Retinal pigment epithelial cell (primary cell): ENCODE results near the gene PRKAR1A.

ENCODE experiments used
- DNase-seq: peaks from one replicate; pipeline ENCODE4 v3.0.0-alpha.2; 2010; ENCODE audit warnings: low read depth
- H3K4me3 ChIP-seq: 2 replicates; pipeline ENCODE4 v1.5.1; 2011; ENCODE audit warnings: mild to moderate bottlenecking, low read length, control low read depth, moderate library complexity
- CTCF ChIP-seq: conservative IDR thresholded peaks from 2 replicates; pipeline ENCODE4 v1.5.1; 2011; ENCODE audit warnings: low read depth, low read length, control low read depth, inconsistent platforms

The PRKAR1A gene

GRCh38 chr17:68589086-68589485 is 76.9 kb downstream of the PRKAR1A start:
- no peak for TF ChIP-seq CTCF
- no peak overlapping the region for H3K4me3 ChIP-seq
- no peak for DNase-seq

DNA sequence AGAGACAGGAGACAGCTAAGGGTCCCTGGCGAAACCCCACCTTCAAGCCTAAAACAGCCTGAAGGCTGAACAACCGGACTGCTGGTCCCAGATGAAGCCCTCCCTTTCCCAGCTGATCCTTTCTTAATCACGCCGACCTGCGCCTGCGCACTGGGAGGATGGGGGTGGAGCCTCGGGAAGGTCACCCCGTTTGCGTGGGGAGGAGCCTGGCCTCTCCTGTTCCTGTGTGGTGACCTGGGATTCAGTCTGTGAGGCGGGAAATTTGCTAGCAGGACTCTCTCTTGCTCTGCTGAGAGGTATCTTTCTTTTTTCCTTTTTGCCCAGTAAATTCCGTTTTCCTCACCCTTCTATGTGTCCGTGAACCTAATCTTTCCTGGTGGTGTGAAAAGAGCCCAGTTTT is 79.4 kb downstream of the PRKAR1A start:
- TF ChIP-seq CTCF = no peak
- DNase-seq = no peak
- no peak overlapping the region for H3K4me3 ChIP-seq

DNA sequence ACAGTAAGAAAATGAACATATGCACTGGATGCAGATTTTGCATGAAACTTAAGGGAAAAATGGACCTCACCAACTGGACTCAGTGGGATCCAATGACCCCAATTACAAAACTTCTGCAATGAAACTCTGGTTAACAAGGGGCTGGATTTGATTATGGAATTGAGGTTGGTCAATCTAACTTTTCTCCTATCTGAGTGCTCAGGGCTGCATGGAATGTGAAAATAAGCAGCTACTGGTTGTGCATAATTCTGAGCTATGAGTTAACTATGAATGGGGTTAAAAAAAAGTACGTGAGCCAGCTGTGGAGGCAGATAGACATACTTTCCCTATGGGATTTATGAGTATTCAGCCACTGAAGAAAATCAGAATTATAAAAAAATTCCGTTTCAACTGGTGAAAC is 79.8 kb downstream of the PRKAR1A start:
- TF ChIP-seq CTCF = no peak
- no peak overlapping the region for H3K4me3 ChIP-seq
- no peak for DNase-seq

GRCh38 chr17:68592682-68593641 is 80.7 kb downstream of the PRKAR1A start:
- DNase-seq = no peak
- no peak overlapping the region for H3K4me3 ChIP-seq
- TF ChIP-seq CTCF = no peak

DNA sequence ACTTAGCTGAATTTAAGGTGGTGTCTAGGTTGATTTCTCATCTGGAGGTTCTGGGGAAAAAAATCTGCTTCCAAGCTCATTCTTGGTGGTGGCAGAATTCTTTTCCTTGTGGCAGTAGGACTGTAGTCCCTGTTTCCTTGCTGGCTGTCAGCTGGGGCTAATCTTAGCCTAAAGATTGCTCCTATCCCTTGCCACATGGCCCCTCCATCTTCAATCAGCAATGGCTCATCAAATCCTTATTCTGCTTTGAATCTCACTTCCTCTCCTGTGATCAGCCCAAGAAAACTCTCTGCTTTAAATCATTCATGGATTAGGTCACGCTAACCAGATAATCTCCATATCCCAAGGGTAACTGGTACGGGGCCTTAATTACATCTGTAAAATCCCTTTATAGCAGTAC is 82.3 kb downstream of the PRKAR1A start:
- no peak for DNase-seq
- TF ChIP-seq CTCF = no peak
- H3K4me3 ChIP-seq = no peak overlapping the region

DNA sequence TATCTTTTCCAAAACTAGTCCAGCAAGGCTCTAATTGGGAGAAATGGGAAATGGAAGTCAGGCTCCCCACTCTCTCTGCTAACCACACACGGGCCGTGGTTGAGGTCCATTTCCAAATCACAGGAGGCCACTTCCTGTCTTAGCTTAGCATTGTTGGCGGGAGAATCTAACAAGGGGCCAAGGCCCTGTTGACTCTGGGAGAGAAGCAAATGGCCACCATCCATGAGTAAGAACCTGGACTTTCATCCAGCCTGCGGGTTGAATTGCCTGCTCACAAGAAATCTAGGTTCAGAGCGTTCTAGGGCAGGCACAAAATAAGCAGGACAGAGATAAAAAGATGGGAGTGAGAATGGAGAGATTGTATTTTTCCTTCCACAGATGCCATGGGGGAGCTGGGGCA is 83.3 kb downstream of the PRKAR1A start:
- H3K4me3 ChIP-seq = no peak overlapping the region
- DNase-seq = no peak
- TF ChIP-seq CTCF = no peak

DNA sequence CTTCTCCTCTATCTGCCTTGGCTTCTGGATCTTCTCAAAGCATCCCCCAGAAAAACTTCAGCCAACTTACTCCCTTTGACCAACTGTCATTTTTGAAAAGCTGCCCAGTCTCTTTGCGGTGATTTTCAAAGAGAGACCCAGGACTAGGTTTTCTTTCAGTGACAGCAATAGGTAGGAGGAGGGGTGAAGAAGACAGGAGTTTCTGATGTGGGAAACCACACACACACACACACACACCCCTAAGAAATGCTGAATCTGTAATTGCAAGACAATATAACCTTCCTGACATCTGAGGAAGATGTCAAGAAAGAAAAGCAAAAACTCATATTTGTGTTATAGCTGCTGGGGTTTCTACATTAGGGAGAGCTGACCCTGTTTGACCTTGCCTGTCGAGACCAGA is 83.8 kb downstream of the PRKAR1A start:
- TF ChIP-seq CTCF = no peak
- no peak for DNase-seq
- H3K4me3 ChIP-seq = no peak overlapping the region
